ENCODE data around the gene MEN1. TPM values are rescaled to one million over a fixed set of nuclear protein-coding genes. Genes with fewer than 3 reads are reported as not detected.

Gene MEN1
- total RNA-seq, 1 experiment from 2014 or later: 46.1 TPM

- Histone ChIP-seq H3F3A (ENCODE audit: low read length, unreplicated experiment) (peaks cover 5% of the 10 kb centered on the region), H2AFZ (ENCODE audit: low read length) (peak within 1 kb of the TSS; percentile 91), H3K27me3 (ENCODE audit: low read length) (no peaks in the 10 kb centered on the region), H3K9me3 (ENCODE audit: low read length) (no peaks in the 10 kb centered on the region), H3K27ac (ENCODE audit: low read length) (peak within 1 kb of the TSS; percentile 87), H3K4me3 (ENCODE audit: low read length) (peak within 1 kb of the TSS; percentile 85), H3K4me2 (ENCODE audit: low read length) (peak within 1 kb of the TSS; percentile 88), H3K9ac (ENCODE audit: low read length) (peak within 1 kb of the TSS; percentile 95), H4K20me1 (ENCODE audit: low read length) (peaks cover 38% of the 10 kb centered on the region), H3K9me2 (replicated peaks; ENCODE audit: low read length) (no peaks in the 10 kb centered on the region), H3K36me3 (ENCODE audit: low read depth, low read length) (peaks cover 37% of the 10 kb centered on the region), H3K79me2 (ENCODE audit: low read length) (peaks cover 39% of the 10 kb centered on the region), H3K4me1 (ENCODE audit: insufficient read depth, low read length) (peaks cover 25% of the 10 kb centered on the region)
- ChIA-PET CTCF (interaction anchor here (0.5 to 0.9 kb wide), 6 partner anchors 9 to 1212 kb away, joined by 3 to 5 read pairs (median 4); partner anchors contain the start of gene CDC42BPG), POLR2A (ENCODE audit: unreplicated experiment) (interaction anchor here (0.6 to 1.2 kb wide), 9 partner anchors 16 to 645 kb away, joined by 4 to 7 read pairs (median 6); partner anchors contain the start of genes CDC42BPG, PRDX5, TM7SF2 and TRMT112)
- TF ChIP-seq EZH2 (IDR thresholded peaks at IDR 0.05; ENCODE audit: low read length, unreplicated experiment) (no peak), CTCF (conservative IDR thresholded peaks at IDR 0.05; ENCODE audit: low read depth, low read length) (no peak; the same call in 1 of the 2 replicates), EZH2phosphoT487 (IDR thresholded peaks at IDR 0.05; ENCODE audit: borderline replicate concordance, low read length) (no peak)
- BruUV-seq (replicated peaks): no TSS peak
- intact Hi-C loops (cut with micrococcal nuclease): loop anchor here (2.0 kb wide), 2 partner anchors 24 to 32 kb away; partner anchors contain the start of genes MAP4K2 and MEN1
- DNase-seq: peak; percentile 100
- peak; percentile 92 for ATAC-seq
Measured at GRCh38 chr11:64778473-64779298, 31.7 kb downstream of the MEN1 start, which contains the start of gene SF1. Gene SF1 (minus strand): TSS chr11:64778542. CDS start chr11:64778392, 150 bp downstream.

- Histone ChIP-seq H3K9ac (ENCODE audit: low read length) (peak overlapping the region; percentile 95), H2AFZ (ENCODE audit: low read length) (no peak overlapping the region), H3K4me2 (ENCODE audit: low read length) (peak overlapping the region; percentile 78), H3K79me2 (ENCODE audit: low read length) (peaks cover 44% of the 10 kb centered on the region), H3K27me3 (ENCODE audit: low read length) (no peaks in the 10 kb centered on the region), H3K9me2 (replicated peaks; ENCODE audit: low read length) (no peaks in the 10 kb centered on the region), H3K9me3 (ENCODE audit: low read length) (no peaks in the 10 kb centered on the region), H4K20me1 (ENCODE audit: low read length) (peaks cover 44% of the 10 kb centered on the region), H3K4me1 (ENCODE audit: insufficient read depth, low read length) (peaks cover 25% of the 10 kb centered on the region), H3K36me3 (ENCODE audit: low read depth, low read length) (peaks cover 43% of the 10 kb centered on the region), H3K4me3 (ENCODE audit: low read length) (peak overlapping the region; percentile 82), H3K27ac (ENCODE audit: low read length) (peak overlapping the region; percentile 87), H3F3A (ENCODE audit: low read length, unreplicated experiment) (peaks cover 5% of the 10 kb centered on the region)
- no TSS peak for BruUV-seq (replicated peaks)
- intact Hi-C loops (cut with micrococcal nuclease): loop anchor here (2.0 kb wide), 2 partner anchors 25 to 33 kb away; partner anchors contain the start of genes MAP4K2 and MEN1
- no peak for TF ChIP-seq EZH2phosphoT487 (IDR thresholded peaks at IDR 0.05; ENCODE audit: borderline replicate concordance, low read length)
- TF ChIP-seq CTCF (conservative IDR thresholded peaks at IDR 0.05; ENCODE audit: low read depth, low read length): no peak
- no peak for TF ChIP-seq EZH2 (IDR thresholded peaks at IDR 0.05; ENCODE audit: low read length, unreplicated experiment)
- no peak for DNase-seq
- POLR2A ChIA-PET (ENCODE audit: unreplicated experiment): interaction anchor here (0.9 kb wide), 5 partner anchors 15 to 460 kb away, joined by 4 to 7 read pairs (median 5); partner anchors contain the start of genes PRDX5, TM7SF2 and TRMT112
- ATAC-seq: peak; percentile 1
- CTCF ChIA-PET: interaction anchor here (0.6 to 0.9 kb wide), 4 partner anchors 9 to 535 kb away, joined by 3 to 5 read pairs (median 4); no protein-coding TSS in a partner anchor
Measured at GRCh38 chr11:64778223-64778472, 32.2 kb downstream of the MEN1 start.
